Activated CD8-positive, alpha-beta memory T cell treated with anti-CD3 and anti-CD28 coated beads, Interleukin-2, amount 50 U/mL, for 48 hours (primary cell): ENCODE measurements around the gene AEBP1.

ENCODE experiments used
- DNase-seq: peaks from one replicate; pipeline ENCODE4 v3.0.0-alpha.2; 2020

AEBP1 gene

GRCh38 chr7:44106311-44107065, 2.3 kb downstream of the AEBP1 start:
- no peak for DNase-seq

DNA sequence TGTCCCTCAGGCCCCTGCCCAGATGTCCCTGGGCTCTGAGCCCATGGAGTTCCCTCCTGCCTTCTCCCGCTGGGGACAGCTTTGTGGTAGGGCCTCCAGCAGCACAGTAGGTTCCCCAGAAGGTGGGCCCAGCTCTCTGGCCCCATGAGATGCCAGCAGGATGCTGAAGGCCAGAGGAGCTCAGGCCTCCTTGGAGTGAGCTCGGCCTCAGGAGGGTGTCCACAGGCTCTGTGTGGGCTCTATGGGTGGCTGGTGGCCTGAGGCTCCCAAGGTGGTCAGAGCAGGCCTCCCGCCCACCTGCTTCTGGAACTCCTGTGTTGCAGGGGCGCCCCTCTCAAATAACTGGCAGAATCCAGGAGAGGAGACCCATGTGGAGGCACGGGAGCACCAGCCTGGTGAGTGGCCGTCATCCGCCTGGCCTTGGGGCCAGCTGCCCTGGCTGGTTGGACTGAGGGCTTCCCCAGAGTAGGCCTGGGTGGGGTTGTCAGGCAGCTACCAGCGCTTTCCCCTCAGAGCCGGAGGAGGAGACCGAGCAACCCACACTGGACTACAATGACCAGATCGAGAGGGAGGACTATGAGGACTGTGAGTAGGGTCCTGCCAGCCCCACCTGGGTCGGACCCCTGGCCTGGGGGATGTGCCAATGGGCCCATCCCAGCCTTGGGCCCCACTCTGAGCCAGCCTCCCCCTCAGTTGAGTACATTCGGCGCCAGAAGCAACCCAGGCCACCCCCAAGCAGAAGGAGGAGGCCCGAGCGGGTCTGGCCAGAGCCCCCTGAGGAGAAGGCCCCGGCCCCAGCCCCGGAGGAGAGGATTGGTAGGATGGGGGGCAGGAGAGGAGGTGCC, 3.2 kb downstream of the AEBP1 start:
- DNase-seq, result no peak

- no peak for DNase-seq
Observed at GRCh38 chr7:44107961-44108767, 4.0 kb downstream of the AEBP1 start.

- no peak for DNase-seq
Observed at GRCh38 chr7:44108768-44109750, 4.9 kb downstream of the AEBP1 start.

DNA sequence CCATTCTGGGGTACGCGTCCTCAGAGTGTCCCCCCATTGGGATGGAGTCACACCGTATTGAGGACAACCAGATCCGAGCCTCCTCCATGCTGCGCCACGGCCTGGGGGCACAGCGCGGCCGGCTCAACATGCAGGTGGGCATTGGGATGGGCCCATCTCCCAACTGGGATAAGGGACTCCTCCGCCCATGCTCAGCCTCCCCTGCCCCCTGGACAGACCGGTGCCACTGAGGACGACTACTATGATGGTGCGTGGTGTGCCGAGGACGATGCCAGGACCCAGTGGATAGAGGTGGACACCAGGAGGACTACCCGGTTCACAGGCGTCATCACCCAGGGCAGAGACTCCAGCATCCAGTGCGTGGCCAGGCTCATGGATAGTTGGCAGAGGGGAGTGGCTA, 5.8 kb downstream of the AEBP1 start:
- no peak for DNase-seq

GRCh38 chr7:44110719-44111635, 6.8 kb downstream of the AEBP1 start:
- no peak for DNase-seq

- no peak for DNase-seq
Observed at GRCh38 chr7:44111761-44112160, 7.6 kb downstream of the AEBP1 start.

- DNase-seq, result no peak
Observed at GRCh38 chr7:44112231-44112996, 8.3 kb downstream of the AEBP1 start.

- no peak for DNase-seq
Observed at GRCh38 chr7:44112997-44113763, 9.0 kb downstream of the AEBP1 start.

GRCh38 chr7:44113764-44114354, 9.7 kb downstream of the AEBP1 start:
- no peak for DNase-seq

GRCh38 chr7:44114586-44115310, 10.6 kb downstream of the AEBP1 start:
- no peak for DNase-seq

DNA sequence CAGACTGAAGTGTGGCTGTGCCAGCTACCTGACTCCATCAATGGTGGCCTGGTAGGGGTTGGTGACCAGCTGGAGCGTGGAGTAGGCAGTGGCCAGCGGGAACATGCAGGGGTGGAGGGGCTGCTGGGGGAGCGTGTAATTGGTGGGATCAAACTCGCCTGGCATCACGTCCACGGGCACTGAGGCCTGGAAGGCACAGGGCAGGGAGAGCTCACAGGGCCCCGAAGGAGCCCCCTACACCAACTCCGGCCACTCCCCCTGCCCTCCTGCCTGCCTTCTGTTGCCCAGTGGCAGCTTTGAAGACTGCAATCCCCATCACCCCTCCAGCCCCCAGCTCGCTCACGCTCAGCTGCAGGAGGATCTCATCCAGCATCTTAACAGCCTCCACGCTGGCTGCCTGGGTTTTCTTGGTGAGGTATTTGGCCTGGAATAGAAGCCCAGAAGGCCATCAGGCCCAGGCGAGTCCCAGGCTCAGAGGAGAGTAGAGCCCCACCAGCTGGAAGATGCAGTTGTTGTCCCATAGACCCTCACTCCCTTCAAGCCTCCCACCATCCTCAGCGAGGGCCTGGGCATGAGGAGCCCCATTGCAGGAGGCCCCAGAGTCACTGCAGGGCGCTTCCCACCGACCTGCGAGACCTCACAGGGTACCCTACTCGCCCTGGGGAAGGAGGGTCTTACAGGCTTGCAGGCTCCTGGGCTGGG, 12.1 kb downstream of the AEBP1 start:
- DNase-seq, result no peak

GRCh38 chr7:44116789-44117666, 12.9 kb downstream of the AEBP1 start:
- DNase-seq, result no peak

DNA sequence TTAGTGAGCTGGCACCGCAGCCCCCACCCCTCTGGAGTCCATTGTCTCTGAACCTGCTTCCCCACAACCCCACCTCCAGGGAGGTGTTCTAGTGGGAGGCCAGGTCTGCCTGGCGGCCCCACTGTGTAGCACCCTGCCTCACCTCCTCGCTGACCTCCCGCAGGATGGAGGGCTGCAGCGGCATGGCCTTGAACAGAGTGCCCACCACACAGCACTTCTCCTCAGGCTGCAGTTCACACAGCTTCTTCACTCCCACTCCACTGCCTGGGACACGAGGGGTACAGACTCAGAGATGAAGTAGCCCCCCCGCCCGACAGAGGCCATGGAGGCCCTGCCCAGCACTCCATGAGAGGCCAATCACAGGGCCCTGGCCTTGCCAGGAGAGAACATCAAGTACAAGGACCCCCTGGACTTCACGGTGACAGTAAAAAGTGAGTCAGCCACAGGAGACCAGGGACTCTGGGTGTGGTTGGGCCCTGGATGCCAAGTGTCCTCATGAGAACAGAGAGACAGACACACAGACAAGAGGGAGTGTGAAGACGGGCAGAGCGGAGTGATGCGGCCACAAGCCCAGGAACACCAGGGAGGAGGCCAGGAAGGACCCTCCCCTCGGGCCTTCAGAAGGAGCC, 13.8 kb downstream of the AEBP1 start:
- DNase-seq, result no peak

GRCh38 chr7:44119829-44120380, 15.8 kb downstream of the AEBP1 start:
- DNase-seq, result no peak

DNA sequence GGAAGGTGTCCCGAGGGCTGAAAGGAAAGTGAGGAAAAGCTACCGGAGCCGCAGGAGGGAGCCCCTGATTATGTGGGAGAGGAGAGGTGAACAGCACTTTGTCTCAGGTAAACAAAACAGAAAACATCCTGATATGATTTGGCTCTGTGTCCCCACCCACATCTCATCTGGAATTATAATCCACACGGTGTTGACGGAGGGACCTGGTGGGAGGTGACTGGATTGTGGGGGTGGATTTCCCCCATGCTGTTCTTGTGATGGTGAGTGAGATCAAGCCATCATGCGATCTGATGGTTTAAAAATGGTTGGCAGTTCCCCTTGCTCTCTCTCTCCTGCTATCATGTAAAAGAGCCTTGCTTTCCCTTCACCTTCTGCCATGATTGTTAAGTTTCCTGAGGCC, 16.2 kb downstream of the AEBP1 start:
- no peak for DNase-seq
